ENCODE data around the gene CTLA4. TPM values are rescaled to one million over a fixed set of nuclear protein-coding genes. Genes with fewer than 3 reads are reported as not detected.

The CTLA4 gene
- total and polyA plus RNA-seq, 9 of the 15 experiments (the other 6 are each of a cell fraction or from before 2014, with no cell fraction given): 0.10 to 0.22 (median 0.11) TPM; not detected in 4

GRCh38 chr2:203894262-203894661 is 26.7 kb downstream of the CTLA4 start:
- Histone ChIP-seq H3K4me3 (no peak overlapping the region), H3K27me3 (ENCODE audit: control insufficient read depth in 2 of 2, insufficient read depth in 2 of 2, low read length in 2 of 2) (no peaks in the 10 kb centered on the region), H4K20me1 (replicated peaks; ENCODE audit: control insufficient read depth, insufficient read depth, low read length) (no peaks in the 10 kb centered on the region), H3K36me3 (ENCODE audit: control insufficient read depth, insufficient read depth, low read length) (no peaks in the 10 kb centered on the region), H3K9ac (ENCODE audit: insufficient read depth in 1 of 2, low read depth in 2 of 2, low read length in 2 of 2) (no peak overlapping the region), H3K27ac (ENCODE audit: extremely low read depth, low read depth, low read length) (no peak overlapping the region), H2AFZ (ENCODE audit: low read depth, low read length) (no peak overlapping the region), H3K9me1 (ENCODE audit: control insufficient read depth, insufficient read depth, low read length) (no peaks in the 10 kb centered on the region), H3K9me3 (replicated peaks; ENCODE audit: control insufficient read depth, insufficient read depth, low read depth, low read length) (no peaks in the 10 kb centered on the region), H3K4me2 (ENCODE audit: insufficient read depth, low read length) (no peak overlapping the region), H3K79me2 (ENCODE audit: control insufficient read depth, insufficient read depth, low read length) (no peaks in the 10 kb centered on the region), H3K4me1 (replicated peaks in 1 of 2; ENCODE audit: control insufficient read depth in 2 of 2, insufficient read depth in 2 of 2, low read length in 2 of 2) (no peaks in the 10 kb centered on the region)
- intact Hi-C loops (cut with micrococcal nuclease): no loop called here
- FAIRE-seq (no peak), DNase-seq (ENCODE audit: extremely low read depth in 1 of 4, low spot score in 3 of 4) (no peak), ATAC-seq (no peak)
- BruUV-seq (replicated peaks): no TSS peak
- 0% methylated on average over 1 of the region's 1 CpG for WGBS (ENCODE audit: insufficient coverage, low coverage, missing lambda C conversion rate)
- CTCF ChIA-PET (ENCODE audit: low intra/inter-chr PET ratio): no interaction called here
- in situ Hi-C loops (cut with MboI): no loop called here
- TF ChIP-seq NELFE (IDR thresholded peaks at IDR 0.05; ENCODE audit: insufficient read depth, insufficient read length): no peak
- POLR2A ChIA-PET: no interaction called here

- H3K9ac ChIP-seq (ENCODE audit: insufficient read depth in 1 of 2, low read depth in 2 of 2, low read length in 2 of 2): no peak overlapping the region
- FAIRE-seq (no peak), ATAC-seq (no peak), DNase-seq (ENCODE audit: extremely low read depth in 1 of 4, low spot score in 3 of 4) (no peak)
- no peaks in the 10 kb centered on the region for H3K4me1 ChIP-seq (replicated peaks in 1 of 2; ENCODE audit: control insufficient read depth in 2 of 2, insufficient read depth in 2 of 2, low read length in 2 of 2)
- no TSS peak for BruUV-seq (replicated peaks)
- TF ChIP-seq C11orf30 (IDR thresholded peaks at IDR 0.05; ENCODE audit: low read depth) (peak; percentile 10; the same call in 1 of the 2 replicates), TBP (optimal IDR thresholded peaks at IDR 0.05; ENCODE audit: low read depth, low read length) (no peak)
- H3K4me3 ChIP-seq: no peak overlapping the region
- no peaks in the 10 kb centered on the region for H3K27me3 ChIP-seq (ENCODE audit: control insufficient read depth in 2 of 2, insufficient read depth in 2 of 2, low read length in 2 of 2)
- H3K9me1 ChIP-seq (ENCODE audit: control insufficient read depth, insufficient read depth, low read length): no peaks in the 10 kb centered on the region
- H3K4me2 ChIP-seq (ENCODE audit: insufficient read depth, low read length): no peak overlapping the region
- H4K20me1 ChIP-seq (replicated peaks; ENCODE audit: control insufficient read depth, insufficient read depth, low read length): no peaks in the 10 kb centered on the region
- CTCF ChIA-PET (ENCODE audit: low intra/inter-chr PET ratio): no interaction called here
- POLR2A ChIA-PET: no interaction called here
- in situ Hi-C loops (cut with MboI): no loop called here
- intact Hi-C loops (cut with micrococcal nuclease): no loop called here
- WGBS (ENCODE audit: insufficient coverage, low coverage, missing lambda C conversion rate): 0% methylated on average over 2 of the region's 2 CpGs
- no peaks in the 10 kb centered on the region for H3K36me3 ChIP-seq (ENCODE audit: control insufficient read depth, insufficient read depth, low read length)
- H2AFZ ChIP-seq (ENCODE audit: low read depth, low read length): no peak overlapping the region
- no peaks in the 10 kb centered on the region for H3K79me2 ChIP-seq (ENCODE audit: control insufficient read depth, insufficient read depth, low read length)
- H3K27ac ChIP-seq (ENCODE audit: extremely low read depth, low read depth, low read length): no peak overlapping the region
- H3K9me3 ChIP-seq (replicated peaks; ENCODE audit: control insufficient read depth, insufficient read depth, low read depth, low read length): no peaks in the 10 kb centered on the region
Measured at GRCh38 chr2:203897544-203897943, 30.0 kb downstream of the CTLA4 start.
